ENCODE measurements around the gene GNAT1.

Gene GNAT1

DNA sequence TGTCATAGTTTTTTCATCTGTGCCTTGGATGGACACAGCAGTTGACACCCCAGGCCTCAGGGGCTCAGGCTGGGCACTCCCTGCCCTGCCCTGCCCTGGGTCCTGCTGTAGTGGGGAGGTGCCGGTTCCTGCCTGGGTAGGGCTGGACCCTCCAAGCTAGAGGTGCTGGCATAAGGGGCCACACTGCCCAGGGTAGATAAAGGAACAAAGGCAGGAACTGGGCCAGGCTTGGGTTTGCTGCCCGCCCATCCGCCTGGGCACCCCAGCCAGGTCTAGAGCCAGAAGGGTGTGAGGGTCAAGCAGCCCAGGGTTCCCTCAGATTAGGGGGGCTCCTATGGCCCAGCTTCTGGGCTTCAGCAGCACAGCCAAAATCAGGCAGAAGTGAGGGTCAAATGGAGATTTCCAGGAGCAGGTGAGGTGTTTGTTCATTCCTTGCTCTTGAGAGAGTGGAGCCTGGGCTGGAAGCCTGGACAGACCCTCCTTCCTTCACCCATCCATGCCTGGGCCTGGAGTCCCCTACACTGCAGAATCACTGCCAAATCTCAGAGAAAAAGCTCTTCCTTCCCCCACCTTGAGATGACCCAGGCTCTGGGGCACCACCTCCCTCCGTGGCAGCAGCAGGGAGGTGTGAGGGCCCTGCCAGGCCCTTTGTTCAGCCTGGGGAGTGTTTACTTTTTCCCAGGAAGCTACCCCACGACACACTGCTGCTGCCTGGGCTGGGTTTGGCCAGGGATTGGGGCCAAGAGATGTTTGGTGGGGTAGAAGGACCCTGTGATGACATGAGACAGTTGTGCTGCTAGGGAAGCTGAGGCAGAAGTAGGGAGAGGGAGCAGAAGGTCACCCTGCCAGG is 29.2 kb upstream of the GNAT1 start:
- DNase-seq (ENCODE audit: low read depth), result no peak
- TF ChIP-seq, protein P1, sequence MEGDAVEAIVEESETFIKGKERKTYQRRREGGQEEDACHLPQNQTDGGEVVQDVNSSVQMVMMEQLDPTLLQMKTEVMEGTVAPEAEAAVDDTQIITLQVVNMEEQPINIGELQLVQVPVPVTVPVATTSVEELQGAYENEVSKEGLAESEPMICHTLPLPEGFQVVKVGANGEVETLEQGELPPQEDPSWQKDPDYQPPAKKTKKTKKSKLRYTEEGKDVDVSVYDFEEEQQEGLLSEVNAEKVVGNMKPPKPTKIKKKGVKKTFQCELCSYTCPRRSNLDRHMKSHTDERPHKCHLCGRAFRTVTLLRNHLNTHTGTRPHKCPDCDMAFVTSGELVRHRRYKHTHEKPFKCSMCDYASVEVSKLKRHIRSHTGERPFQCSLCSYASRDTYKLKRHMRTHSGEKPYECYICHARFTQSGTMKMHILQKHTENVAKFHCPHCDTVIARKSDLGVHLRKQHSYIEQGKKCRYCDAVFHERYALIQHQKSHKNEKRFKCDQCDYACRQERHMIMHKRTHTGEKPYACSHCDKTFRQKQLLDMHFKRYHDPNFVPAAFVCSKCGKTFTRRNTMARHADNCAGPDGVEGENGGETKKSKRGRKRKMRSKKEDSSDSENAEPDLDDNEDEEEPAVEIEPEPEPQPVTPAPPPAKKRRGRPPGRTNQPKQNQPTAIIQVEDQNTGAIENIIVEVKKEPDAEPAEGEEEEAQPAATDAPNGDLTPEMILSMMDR (IDR thresholded peaks at IDR 0.05; ENCODE audit: low read depth, low read length, missing control alignments), result no peak
- in situ Hi-C loops (cut with HindIII; ENCODE audit: low sequenced_read_pairs), result no loop called here
- no peak overlapping the region for H3K4me3 ChIP-seq (ENCODE audit: low read depth, low read length)

DNA sequence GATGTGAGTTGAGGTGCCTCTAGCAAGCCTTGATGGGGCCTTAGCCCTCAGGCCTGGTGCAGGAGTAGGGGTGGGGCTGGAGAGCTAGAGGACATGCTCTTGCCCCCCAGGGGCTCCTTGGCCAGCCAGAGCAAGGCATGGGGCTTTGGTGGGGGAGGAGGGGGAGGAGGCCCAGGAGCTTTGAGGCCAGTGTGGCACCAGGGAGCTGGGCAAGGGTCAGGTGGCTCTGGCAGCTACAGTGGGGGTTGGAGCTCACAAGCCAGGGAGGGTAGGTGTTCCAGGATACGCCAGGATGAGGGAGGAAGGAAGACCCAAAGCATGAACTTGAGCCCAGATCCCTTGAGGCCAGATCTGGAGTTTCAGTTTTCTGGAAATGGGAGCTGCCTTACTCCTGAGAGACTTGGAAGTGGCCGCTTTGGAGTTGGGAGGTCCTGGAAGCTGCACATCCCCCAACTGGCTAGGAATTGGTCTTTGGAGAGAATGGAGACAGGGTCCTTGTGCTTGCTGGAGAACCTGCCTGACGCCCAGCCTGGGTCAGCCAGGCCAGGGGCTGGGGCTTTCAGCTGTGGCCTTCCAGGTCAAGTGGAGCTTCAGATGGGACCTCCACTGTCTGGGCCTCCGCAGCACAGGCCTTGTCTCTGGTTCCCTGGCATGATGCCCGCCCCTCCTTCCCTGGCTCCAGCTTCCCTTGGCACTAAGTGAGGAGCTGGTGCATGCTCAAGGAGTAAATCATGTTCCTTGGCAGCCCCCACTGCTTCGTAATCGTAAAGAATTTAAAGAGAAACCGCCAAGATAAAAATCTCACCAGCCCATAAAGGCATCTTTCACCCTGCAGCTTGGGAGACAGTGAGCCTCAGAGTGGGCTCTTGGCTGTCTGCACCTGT is 27.6 kb upstream of the GNAT1 start:
- peak; percentile 93 for DNase-seq (ENCODE audit: low read depth)

DNA sequence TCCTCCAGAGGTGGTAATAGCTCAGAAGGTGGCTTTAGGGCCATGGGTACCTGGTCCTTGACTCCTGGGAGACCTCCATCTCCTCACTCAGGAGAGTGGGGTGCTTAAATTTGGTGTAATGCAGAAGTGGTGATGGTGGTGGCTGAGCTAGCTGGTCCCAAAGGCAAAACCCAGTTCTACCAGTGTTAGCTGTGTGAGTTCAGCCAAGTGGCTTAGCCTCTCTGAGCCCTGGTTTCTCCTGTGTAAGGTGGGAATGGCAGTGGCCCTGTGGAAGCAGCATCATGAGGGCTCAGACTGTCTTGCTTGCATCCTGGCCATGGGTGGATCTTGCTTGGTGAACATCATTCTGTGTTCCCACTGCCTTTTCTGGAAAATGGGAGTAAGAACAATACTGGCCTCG is 26.9 kb upstream of the GNAT1 start:
- TF ChIP-seq, protein P1 (IDR thresholded peaks at IDR 0.05; ENCODE audit: low read depth, low read length, missing control alignments), result no peak
- H3K4me3 ChIP-seq (ENCODE audit: low read depth, low read length), result no peak overlapping the region
- in situ Hi-C loops (cut with HindIII; ENCODE audit: low sequenced_read_pairs), result no loop called here
- no peak for DNase-seq (ENCODE audit: low read depth)

More for the DNA sequence above, 27.6 kb upstream of the GNAT1 start:
- TF ChIP-seq, protein P1 (IDR thresholded peaks at IDR 0.05; ENCODE audit: low read depth, low read length, missing control alignments), result no peak
- H3K4me3 ChIP-seq (ENCODE audit: low read depth, low read length), result no peak overlapping the region
- in situ Hi-C loops (cut with HindIII; ENCODE audit: low sequenced_read_pairs), result no loop called here

DNA sequence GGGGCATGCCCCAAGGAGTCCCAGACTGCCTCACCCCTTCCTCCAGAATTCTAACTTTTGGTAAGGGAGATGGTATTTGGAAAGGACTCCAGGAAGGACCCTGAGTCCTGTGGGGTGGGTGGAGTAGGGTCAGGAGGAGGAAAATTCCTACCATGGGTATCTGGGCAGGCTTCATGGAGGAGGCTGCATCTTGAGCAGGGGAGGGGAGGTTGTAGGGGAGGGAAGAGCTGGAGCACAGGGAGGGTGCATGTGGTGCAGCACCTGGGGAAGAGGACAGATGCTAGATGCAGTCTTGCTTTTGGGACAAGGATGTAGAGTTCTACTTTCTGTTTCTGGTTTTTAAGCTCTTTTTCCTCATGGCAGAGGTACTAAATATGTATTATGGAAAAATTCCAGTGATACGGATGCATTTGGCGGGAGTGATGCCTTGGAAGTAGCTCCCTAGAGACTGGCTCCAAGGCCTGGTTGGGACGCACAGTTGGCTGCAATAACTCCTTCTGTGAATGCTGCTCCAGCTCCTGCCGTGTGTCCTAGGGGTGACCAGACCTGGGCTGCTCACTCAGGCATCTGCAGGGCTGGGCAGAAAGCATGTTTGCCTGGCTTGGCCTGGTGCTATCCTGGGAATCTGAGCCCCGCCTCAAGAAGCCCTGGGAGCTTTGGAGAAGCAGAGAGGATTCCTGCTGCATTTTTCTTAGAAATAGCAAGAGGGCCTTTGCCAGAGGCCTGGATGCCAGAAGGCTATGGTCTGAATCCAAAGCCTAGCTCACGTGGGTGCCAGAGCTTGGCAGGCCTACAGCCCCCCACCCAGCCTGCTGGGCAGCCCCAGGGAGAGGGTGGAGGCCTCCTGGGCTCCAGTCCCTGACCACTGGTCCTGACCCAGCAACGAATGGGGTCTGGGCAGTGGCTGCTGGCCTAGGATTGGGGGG is 26.2 kb upstream of the GNAT1 start:
- in situ Hi-C loops (cut with HindIII; ENCODE audit: low sequenced_read_pairs), result no loop called here
- peak; percentile 58 for DNase-seq (ENCODE audit: low read depth)
- H3K4me3 ChIP-seq (ENCODE audit: low read depth, low read length), result no peak overlapping the region
- TF ChIP-seq, protein P1 (IDR thresholded peaks at IDR 0.05; ENCODE audit: low read depth, low read length, missing control alignments), result no peak

DNA sequence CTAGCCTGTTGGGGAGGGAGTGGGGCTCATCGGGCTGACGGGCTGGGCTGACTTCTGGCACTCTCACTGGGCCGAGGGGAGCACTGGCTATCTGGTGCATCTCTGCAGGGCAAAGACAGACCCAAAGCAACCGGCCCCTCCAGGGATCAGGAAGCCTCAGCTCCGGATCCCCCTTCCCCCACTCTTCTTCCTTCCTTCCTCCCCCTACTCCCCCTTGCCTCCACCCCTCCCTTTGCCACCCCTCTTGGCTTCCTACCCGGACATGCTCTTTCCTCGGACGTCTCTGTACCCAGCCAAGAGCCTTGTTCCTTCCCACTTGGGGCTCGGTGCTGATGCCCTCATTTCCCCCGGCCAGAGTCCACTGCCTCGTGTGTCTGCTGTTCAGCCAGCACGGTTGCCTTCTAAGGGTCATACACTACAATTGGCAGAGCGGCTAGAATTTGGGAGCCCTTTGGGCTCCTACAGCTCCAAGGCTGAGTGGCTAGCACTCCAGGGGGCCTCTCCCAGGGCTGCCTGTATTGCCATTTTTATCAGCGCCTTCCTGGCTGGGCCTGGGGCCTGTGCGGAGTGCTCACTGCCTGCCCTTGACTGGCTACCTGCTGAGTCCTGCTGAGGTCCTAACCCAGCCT is 25.4 kb upstream of the GNAT1 start:
- in situ Hi-C loops (cut with HindIII; ENCODE audit: low sequenced_read_pairs), result no loop called here
- TF ChIP-seq, protein P1 (IDR thresholded peaks at IDR 0.05; ENCODE audit: low read depth, low read length, missing control alignments), result no peak
- no peak overlapping the region for H3K4me3 ChIP-seq (ENCODE audit: low read depth, low read length)
- no peak for DNase-seq (ENCODE audit: low read depth)
